ENCODE data around the gene P2RY4.

The P2RY4 gene

DNA sequence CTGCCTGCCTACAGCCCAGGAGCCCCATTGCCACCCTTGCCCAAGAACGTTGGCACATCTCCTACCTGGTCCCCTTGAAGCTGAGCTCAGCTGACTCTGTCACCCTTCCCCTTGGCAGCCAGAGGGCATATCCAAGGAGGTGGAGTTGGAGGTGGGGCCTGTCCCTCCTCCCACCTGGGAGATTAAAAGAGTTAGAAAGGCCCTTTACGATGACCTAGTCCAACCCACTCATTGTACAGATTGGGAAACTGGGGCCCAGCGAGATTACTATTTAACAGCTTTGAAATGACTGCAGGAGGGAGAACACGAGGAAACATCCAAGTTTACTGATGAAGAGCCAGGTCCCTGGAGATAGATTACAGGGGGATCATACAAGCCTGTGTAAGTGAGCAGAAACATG, at the start of gene P2RY4:
P2RY4 (minus strand) TSS at position 101 of the 400 bp plus-strand sequence. CDS start 580 bp downstream, outside the sequence.
- no peak for TF ChIP-seq EZH2phosphoT487 (IDR thresholded peaks at IDR 0.05; ENCODE audit: low read depth)
- TF ChIP-seq, protein P1, sequence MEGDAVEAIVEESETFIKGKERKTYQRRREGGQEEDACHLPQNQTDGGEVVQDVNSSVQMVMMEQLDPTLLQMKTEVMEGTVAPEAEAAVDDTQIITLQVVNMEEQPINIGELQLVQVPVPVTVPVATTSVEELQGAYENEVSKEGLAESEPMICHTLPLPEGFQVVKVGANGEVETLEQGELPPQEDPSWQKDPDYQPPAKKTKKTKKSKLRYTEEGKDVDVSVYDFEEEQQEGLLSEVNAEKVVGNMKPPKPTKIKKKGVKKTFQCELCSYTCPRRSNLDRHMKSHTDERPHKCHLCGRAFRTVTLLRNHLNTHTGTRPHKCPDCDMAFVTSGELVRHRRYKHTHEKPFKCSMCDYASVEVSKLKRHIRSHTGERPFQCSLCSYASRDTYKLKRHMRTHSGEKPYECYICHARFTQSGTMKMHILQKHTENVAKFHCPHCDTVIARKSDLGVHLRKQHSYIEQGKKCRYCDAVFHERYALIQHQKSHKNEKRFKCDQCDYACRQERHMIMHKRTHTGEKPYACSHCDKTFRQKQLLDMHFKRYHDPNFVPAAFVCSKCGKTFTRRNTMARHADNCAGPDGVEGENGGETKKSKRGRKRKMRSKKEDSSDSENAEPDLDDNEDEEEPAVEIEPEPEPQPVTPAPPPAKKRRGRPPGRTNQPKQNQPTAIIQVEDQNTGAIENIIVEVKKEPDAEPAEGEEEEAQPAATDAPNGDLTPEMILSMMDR (IDR thresholded peaks at IDR 0.05; ENCODE audit: low read depth, low read length) = no peak
- no peak within 1 kb of the TSS for H3K4me3 ChIP-seq (ENCODE audit: low read length)
- no peaks in the 10 kb centered on the region for H4K20me1 ChIP-seq (ENCODE audit: insufficient read depth, low read length)
- H3K9me3 ChIP-seq (ENCODE audit: insufficient read depth, low read length) = no peaks in the 10 kb centered on the region
- H3K9ac ChIP-seq (ENCODE audit: low read length) = no peak within 1 kb of the TSS
- no peak within 1 kb of the TSS for H3K27ac ChIP-seq (ENCODE audit: low read length)
- H3K4me2 ChIP-seq (ENCODE audit: low read length) = no peak within 1 kb of the TSS
- H3K36me3 ChIP-seq (replicated peaks; ENCODE audit: low read depth, low read length) = no peaks in the 10 kb centered on the region
- no peaks in the 10 kb centered on the region for H3K27me3 ChIP-seq (ENCODE audit: low read depth, low read length)
- no peaks in the 10 kb centered on the region; the same call in 1 of the 2 replicates for H3K4me1 ChIP-seq (ENCODE audit: low read length)
- H2AFZ ChIP-seq (ENCODE audit: low read depth, low read length) = no peak within 1 kb of the TSS
- H3K79me2 ChIP-seq (ENCODE audit: low read length) = no peaks in the 10 kb centered on the region

DNA sequence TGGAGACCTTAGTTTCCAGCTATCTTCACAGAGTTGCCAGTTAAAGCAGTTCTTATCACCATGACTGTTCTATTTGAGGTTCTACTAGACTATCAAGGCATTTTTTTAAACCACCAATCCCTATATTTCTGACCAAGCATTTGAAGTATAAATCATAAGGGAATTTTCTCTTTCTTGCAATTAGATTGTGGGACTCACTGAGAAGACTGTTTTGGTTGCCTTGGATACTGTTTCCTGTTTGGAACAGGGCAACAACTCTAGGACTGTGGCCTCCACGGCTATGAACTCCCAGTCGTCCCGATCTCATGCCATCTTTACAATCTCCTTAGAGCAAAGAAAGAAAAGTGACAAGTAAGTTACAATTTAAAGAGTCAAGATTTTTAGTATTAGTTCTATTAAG, 41.7 kb upstream of the P2RY4 start:
- Histone ChIP-seq H3K4me3 (ENCODE audit: low read length) (no peak overlapping the region), H3K9me3 (ENCODE audit: insufficient read depth, low read length) (no peaks in the 10 kb centered on the region), H3K4me1 (ENCODE audit: low read length) (no peaks in the 10 kb centered on the region), H3K79me2 (ENCODE audit: low read length) (no peaks in the 10 kb centered on the region), H2AFZ (ENCODE audit: low read depth, low read length) (no peak overlapping the region), H3K27me3 (ENCODE audit: low read depth, low read length) (no peaks in the 10 kb centered on the region), H3K27ac (ENCODE audit: low read length) (no peak overlapping the region), H3K36me3 (replicated peaks; ENCODE audit: low read depth, low read length) (peaks cover 40% of the 10 kb centered on the region), H3K4me2 (ENCODE audit: low read length) (no peak overlapping the region), H3K9ac (ENCODE audit: low read length) (no peak overlapping the region), H4K20me1 (ENCODE audit: insufficient read depth, low read length) (no peaks in the 10 kb centered on the region)
- TF ChIP-seq, protein P1 (IDR thresholded peaks at IDR 0.05; ENCODE audit: low read depth, low read length) = no peak

DNA sequence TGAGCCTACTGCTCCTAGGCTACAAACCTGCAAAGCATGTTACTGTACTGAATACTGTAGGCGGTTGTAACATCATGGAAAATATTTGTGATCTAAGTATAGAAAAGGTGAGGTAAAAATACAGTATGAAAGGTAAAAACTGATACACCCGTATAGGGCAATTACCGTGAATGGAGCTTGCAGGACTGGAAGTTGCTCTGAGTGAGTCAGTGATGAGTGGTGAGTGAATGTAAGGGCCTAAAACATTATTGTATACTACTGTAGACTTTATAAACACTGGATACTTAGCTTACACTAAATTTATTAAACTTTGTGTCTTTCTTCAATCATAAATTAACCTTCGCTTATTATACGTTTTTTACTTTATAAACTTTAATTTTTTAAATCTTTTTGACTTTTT, 33.6 kb upstream of the P2RY4 start:
- Histone ChIP-seq H3K4me1 (ENCODE audit: low read length) (peaks cover 10% of the 10 kb centered on the region), H3K9ac (ENCODE audit: low read length) (no peak overlapping the region), H3K27me3 (ENCODE audit: low read depth, low read length) (no peaks in the 10 kb centered on the region), H2AFZ (ENCODE audit: low read depth, low read length) (no peak overlapping the region), H4K20me1 (ENCODE audit: insufficient read depth, low read length) (no peaks in the 10 kb centered on the region), H3K79me2 (ENCODE audit: low read length) (peaks cover 20% of the 10 kb centered on the region), H3K9me3 (ENCODE audit: insufficient read depth, low read length) (no peaks in the 10 kb centered on the region), H3K4me2 (ENCODE audit: low read length) (no peak overlapping the region), H3K36me3 (replicated peaks; ENCODE audit: low read depth, low read length) (peaks cover 14% of the 10 kb centered on the region), H3K27ac (ENCODE audit: low read length) (no peak overlapping the region), H3K4me3 (ENCODE audit: low read length) (no peak overlapping the region)
- no peak for TF ChIP-seq EZH2phosphoT487 (IDR thresholded peaks at IDR 0.05; ENCODE audit: low read depth)
- TF ChIP-seq, protein P1 (IDR thresholded peaks at IDR 0.05; ENCODE audit: low read depth, low read length) = no peak

DNA sequence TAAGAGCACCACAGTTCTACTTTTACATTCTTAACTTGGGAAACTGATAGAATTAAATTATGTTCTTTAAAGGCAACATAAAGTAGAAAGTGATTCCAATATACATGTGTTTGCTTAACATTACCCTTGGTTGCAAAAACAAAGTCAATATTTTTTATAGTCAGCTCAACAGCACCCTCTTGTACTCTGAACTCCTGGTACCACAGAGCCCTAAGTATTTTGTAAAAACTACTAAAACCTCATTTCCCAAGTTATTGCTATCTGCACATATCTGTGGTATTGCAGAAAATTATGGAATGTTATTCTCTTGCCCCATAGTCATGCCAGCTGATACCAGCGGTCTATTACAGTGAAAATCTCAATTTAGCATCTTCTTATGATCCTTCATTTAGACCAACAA, 32.8 kb upstream of the P2RY4 start:
- peaks cover 20% of the 10 kb centered on the region for H3K79me2 ChIP-seq (ENCODE audit: low read length)
- H4K20me1 ChIP-seq (ENCODE audit: insufficient read depth, low read length) = no peaks in the 10 kb centered on the region
- no peak overlapping the region for H3K9ac ChIP-seq (ENCODE audit: low read length)
- no peaks in the 10 kb centered on the region for H3K27me3 ChIP-seq (ENCODE audit: low read depth, low read length)
- H3K4me3 ChIP-seq (ENCODE audit: low read length) = no peak overlapping the region
- no peak overlapping the region for H3K27ac ChIP-seq (ENCODE audit: low read length)
- no peaks in the 10 kb centered on the region for H3K9me3 ChIP-seq (ENCODE audit: insufficient read depth, low read length)
- no peak overlapping the region for H3K4me2 ChIP-seq (ENCODE audit: low read length)
- peaks cover 14% of the 10 kb centered on the region for H3K36me3 ChIP-seq (replicated peaks; ENCODE audit: low read depth, low read length)
- H3K4me1 ChIP-seq (ENCODE audit: low read length) = peaks cover 10% of the 10 kb centered on the region
- H2AFZ ChIP-seq (ENCODE audit: low read depth, low read length) = no peak overlapping the region
- TF ChIP-seq EZH2phosphoT487 (IDR thresholded peaks at IDR 0.05; ENCODE audit: low read depth) = no peak
- TF ChIP-seq, protein P1 (IDR thresholded peaks at IDR 0.05; ENCODE audit: low read depth, low read length) = no peak

All from OCI-LY3 (cell line).